Trophoblast cell (in vitro differentiated cells and primary cell): ENCODE data around the gene UNC13A.

Source experiments
- DNase-seq, 2 donors: peaks; one replicate each; pipeline ENCODE4 v3.0.0-alpha.2; 2016
- H2AFZ ChIP-seq: 2 replicates; pipeline ENCODE4 v1.6.1; 2013; ENCODE audit warnings: low read length, moderate library complexity, mild to moderate bottlenecking; ENCODE audit not compliant: insufficient read depth, poor library complexity
- H2AK5ac ChIP-seq: 2 replicates; pipeline ENCODE4 v1.6.1; 2013; ENCODE audit warnings: mild to moderate bottlenecking, low read length
- H2BK120ac ChIP-seq: 2 replicates; pipeline ENCODE4 v1.6.1; 2013; ENCODE audit warnings: low read length, mild to moderate bottlenecking, moderate library complexity; ENCODE audit not compliant: insufficient read depth, poor library complexity
- H2BK12ac ChIP-seq: 2 replicates; pipeline ENCODE4 v1.6.1; 2013; ENCODE audit warnings: mild to moderate bottlenecking, low read length, moderate library complexity
- H2BK5ac ChIP-seq: 2 replicates; pipeline ENCODE4 v1.6.1; 2013; ENCODE audit warnings: low read length, low read depth, moderate library complexity, mild to moderate bottlenecking; ENCODE audit not compliant: poor library complexity
- H3K14ac ChIP-seq: 2 replicates; pipeline ENCODE4 v1.6.1; 2013; ENCODE audit warnings: mild to moderate bottlenecking, low read length
- H3K18ac ChIP-seq: 2 replicates; pipeline ENCODE4 v1.6.1; 2013; ENCODE audit warnings: mild to moderate bottlenecking, low read length
- H3K23ac ChIP-seq: 2 replicates; pipeline ENCODE4 v1.6.1; 2013; ENCODE audit warnings: low read length
- H3K27ac ChIP-seq: 2 replicates; pipeline ENCODE4 v1.5.1; 2013; ENCODE audit warnings: low read depth, mild to moderate bottlenecking, inconsistent platforms, low read length, moderate library complexity
- H3K27me3 ChIP-seq: 2 replicates; pipeline ENCODE4 v1.6.1; 2013; ENCODE audit warnings: inconsistent platforms, mild to moderate bottlenecking, low read length, moderate library complexity; ENCODE audit not compliant: insufficient read depth
- H3K36me3 ChIP-seq, 2 experiments: 1 replicate in 1 of 2; 2 replicates in 1 of 2; pipeline ENCODE4 v1.6.1; 2013; ENCODE audit warnings: low read length in 2 of 2, mild to moderate bottlenecking in 2 of 2, moderate library complexity in 1 of 2; ENCODE audit not compliant: insufficient read depth in 2 of 2, control insufficient read depth in 1 of 2
- H3K4ac ChIP-seq: 2 replicates; pipeline ENCODE4 v1.6.1; 2013; ENCODE audit warnings: low read depth, mild to moderate bottlenecking, low read length, moderate library complexity
- H3K4me1 ChIP-seq, 2 experiments: 1 replicate in 1 of 2; 2 replicates in 1 of 2; pipeline ENCODE4 v1.6.1; 2013; ENCODE audit warnings: low read length in 2 of 2, mild to moderate bottlenecking in 2 of 2, moderate library complexity in 1 of 2; ENCODE audit not compliant: insufficient read depth in 2 of 2, control insufficient read depth in 1 of 2
- H3K4me2 ChIP-seq: 2 replicates; pipeline ENCODE4 v1.6.1; 2013; ENCODE audit warnings: inconsistent platforms, mild to moderate bottlenecking, low read length, moderate library complexity
- H3K4me3 ChIP-seq: 2 replicates; pipeline ENCODE4 v1.5.1; 2013; ENCODE audit warnings: mild to moderate bottlenecking, low read depth, low read length, inconsistent platforms
- H3K79me1 ChIP-seq: one replicate; pipeline ENCODE4 v1.6.1; 2013; ENCODE audit warnings: low read length
- H3K79me2 ChIP-seq: 2 replicates; pipeline ENCODE4 v1.6.1; 2013; ENCODE audit warnings: low read length, mild to moderate bottlenecking; ENCODE audit not compliant: control insufficient read depth, insufficient read depth, poor library complexity
- H3K9ac ChIP-seq: 2 replicates; pipeline ENCODE4 v1.6.1; 2013; ENCODE audit warnings: mild to moderate bottlenecking, low read length
- H3K9me3 ChIP-seq: 2 replicates; pipeline ENCODE4 v1.6.1; 2013; ENCODE audit warnings: low read depth, mild to moderate bottlenecking, control low read depth, inconsistent platforms, low read length; ENCODE audit not compliant: insufficient read depth
- H4K12ac ChIP-seq: 2 replicates; pipeline ENCODE4 v1.6.1; 2013; ENCODE audit warnings: low read depth, mild to moderate bottlenecking, low read length, moderate library complexity
- H4K8ac ChIP-seq: 2 replicates; pipeline ENCODE4 v1.6.1; 2013; ENCODE audit warnings: low read depth, mild to moderate bottlenecking, low read length, moderate library complexity
- H4K91ac ChIP-seq: one replicate; pipeline ENCODE4 v1.6.1; 2013; ENCODE audit warnings: low read depth, mild to moderate bottlenecking, low read length, moderate library complexity
- WGBS: extraction: QIAGEN DNeasy Blood & Tissue Kit; methylation state at CpG from one replicate; pipeline ENCODE4 v1.1.7; 2013; ENCODE audit warnings: missing lambda C conversion rate; ENCODE audit not compliant: insufficient read length, insufficient coverage; ENCODE audit errors: extremely low coverage; 5-methylcytosine and 5-hydroxymethylcytosine counted together

Gene UNC13A

DNA sequence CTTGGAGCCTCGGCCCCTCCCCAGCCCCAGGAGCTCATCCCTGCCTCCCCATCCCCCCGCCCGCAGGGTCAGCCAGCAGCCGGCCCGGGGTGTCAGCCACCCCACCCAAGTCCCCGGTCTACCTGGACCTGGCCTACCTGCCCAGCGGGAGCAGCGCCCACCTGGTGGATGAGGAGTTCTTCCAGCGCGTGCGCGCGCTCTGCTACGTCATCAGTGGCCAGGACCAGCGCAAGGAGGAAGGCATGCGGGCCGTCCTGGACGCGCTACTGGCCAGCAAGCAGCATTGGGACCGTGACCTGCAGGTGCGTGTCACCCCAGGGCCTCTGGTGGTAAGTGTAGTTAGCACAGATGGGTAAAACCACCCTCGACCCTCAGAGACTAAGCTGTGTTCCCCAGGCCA lies 45.0 kb upstream of the UNC13A start:
- Histone ChIP-seq H3K18ac (peak overlapping the region; percentile 29), H3K4me3 (no peak overlapping the region), H4K8ac (no peak overlapping the region), H3K9ac (no peak overlapping the region), H3K4ac (no peak overlapping the region), H3K23ac (no peak overlapping the region), H4K12ac (no peak overlapping the region), H3K79me1 (no peaks in the 10 kb centered on the region), H3K27ac (no peak overlapping the region), H2BK12ac (no peak overlapping the region), H2AK5ac (no peak overlapping the region), H3K14ac (no peak overlapping the region), H2AFZ (no peak overlapping the region), H2BK5ac (no peak overlapping the region), H3K27me3 (no peaks in the 10 kb centered on the region), H3K4me2 (no peak overlapping the region), H4K91ac (no peak overlapping the region), H3K79me2 (no peaks in the 10 kb centered on the region), H3K4me1 (peaks cover 0 to 2% of the 10 kb centered on the region in 2 experiments), H3K9me3 (no peaks in the 10 kb centered on the region), H2BK120ac (no peak overlapping the region), H3K36me3 (peaks cover 53 to 58% of the 10 kb centered on the region in 2 experiments)
- no peak for DNase-seq
- WGBS = no CpG with 5 or more reads among the region's 22 CpGs

DNA sequence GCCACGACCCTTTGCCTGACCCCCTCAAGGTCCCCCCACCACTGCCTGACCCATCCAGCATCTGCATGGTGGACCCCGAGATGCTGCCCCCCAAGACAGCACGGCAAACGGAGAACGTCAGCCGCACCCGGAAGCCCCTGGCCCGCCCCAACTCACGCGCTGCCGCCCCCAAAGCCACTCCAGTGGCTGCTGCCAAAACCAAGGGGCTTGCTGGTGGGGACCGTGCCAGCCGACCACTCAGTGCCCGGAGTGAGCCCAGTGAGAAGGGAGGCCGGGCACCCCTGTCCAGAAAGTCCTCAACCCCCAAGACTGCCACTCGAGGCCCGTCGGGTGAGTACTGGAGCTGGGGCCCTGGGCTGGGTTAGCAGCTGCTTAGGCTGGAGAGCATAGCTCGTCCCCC lies 39.7 kb upstream of the UNC13A start:
- no peaks in the 10 kb centered on the region for H3K27me3 ChIP-seq
- no peak overlapping the region for H2BK12ac ChIP-seq
- H2BK120ac ChIP-seq = no peak overlapping the region
- no peak for DNase-seq
- no peak overlapping the region for H4K12ac ChIP-seq
- H3K79me1 ChIP-seq = no peaks in the 10 kb centered on the region
- H3K27ac ChIP-seq = no peak overlapping the region
- H3K9me3 ChIP-seq = no peaks in the 10 kb centered on the region
- no peak overlapping the region for H3K14ac ChIP-seq
- H4K8ac ChIP-seq = no peak overlapping the region
- no peaks in the 10 kb centered on the region for H3K4me1 ChIP-seq
- H2AK5ac ChIP-seq = no peak overlapping the region
- no peak overlapping the region for H3K23ac ChIP-seq
- no peak overlapping the region for H3K4me3 ChIP-seq
- H3K4me2 ChIP-seq = no peak overlapping the region
- no peaks in the 10 kb centered on the region for H3K79me2 ChIP-seq
- no CpG with 5 or more reads among the region's 19 CpGs for WGBS
- H3K9ac ChIP-seq = no peak overlapping the region
- no peak overlapping the region for H3K4ac ChIP-seq
- no peak overlapping the region for H3K18ac ChIP-seq
- H4K91ac ChIP-seq = no peak overlapping the region
- H2AFZ ChIP-seq = no peak overlapping the region
- H3K36me3 ChIP-seq = peaks cover 71 to 72% of the 10 kb centered on the region in 2 experiments
- H2BK5ac ChIP-seq = no peak overlapping the region

DNA sequence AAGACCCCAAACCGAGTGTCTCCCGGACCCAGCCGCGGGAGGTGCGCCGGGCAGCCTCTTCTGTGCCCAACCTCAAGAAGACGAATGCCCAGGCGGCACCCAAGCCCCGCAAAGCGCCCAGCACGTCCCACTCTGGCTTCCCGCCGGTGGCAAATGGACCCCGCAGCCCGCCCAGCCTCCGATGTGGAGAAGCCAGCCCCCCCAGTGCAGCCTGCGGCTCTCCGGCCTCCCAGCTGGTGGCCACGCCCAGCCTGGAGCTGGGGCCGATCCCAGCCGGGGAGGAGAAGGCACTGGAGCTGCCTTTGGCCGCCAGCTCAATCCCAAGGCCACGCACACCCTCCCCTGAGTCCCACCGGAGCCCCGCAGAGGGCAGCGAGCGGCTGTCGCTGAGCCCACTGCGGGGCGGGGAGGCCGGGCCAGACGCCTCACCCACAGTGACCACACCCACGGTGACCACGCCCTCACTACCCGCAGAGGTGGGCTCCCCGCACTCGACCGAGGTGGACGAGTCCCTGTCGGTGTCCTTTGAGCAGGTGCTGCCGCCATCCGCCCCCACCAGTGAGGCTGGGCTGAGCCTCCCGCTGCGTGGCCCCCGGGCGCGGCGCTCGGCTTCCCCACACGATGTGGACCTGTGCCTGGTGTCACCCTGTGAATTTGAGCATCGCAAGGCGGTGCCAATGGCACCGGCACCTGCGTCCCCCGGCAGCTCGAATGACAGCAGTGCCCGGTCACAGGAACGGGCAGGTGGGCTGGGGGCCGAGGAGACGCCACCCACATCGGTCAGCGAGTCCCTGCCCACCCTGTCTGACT lies 39.0 kb upstream of the UNC13A start:
- H2AFZ ChIP-seq = no peak overlapping the region
- H4K8ac ChIP-seq = no peak overlapping the region
- H2AK5ac ChIP-seq = no peak overlapping the region
- DNase-seq = no peak
- peaks cover 65% of the 10 kb centered on the region in 2 experiments for H3K36me3 ChIP-seq
- no peak overlapping the region for H3K27ac ChIP-seq
- no peak overlapping the region for H2BK5ac ChIP-seq
- no peak overlapping the region for H3K18ac ChIP-seq
- H3K23ac ChIP-seq = no peak overlapping the region
- H2BK120ac ChIP-seq = no peak overlapping the region
- no peak overlapping the region for H4K91ac ChIP-seq
- no peak overlapping the region for H3K14ac ChIP-seq
- no peaks in the 10 kb centered on the region for H3K4me1 ChIP-seq
- no peak overlapping the region for H2BK12ac ChIP-seq
- H3K9ac ChIP-seq = no peak overlapping the region
- H3K79me2 ChIP-seq = no peaks in the 10 kb centered on the region
- no peaks in the 10 kb centered on the region for H3K9me3 ChIP-seq
- no peak overlapping the region for H3K4ac ChIP-seq
- H3K4me3 ChIP-seq = no peak overlapping the region
- no peak overlapping the region for H4K12ac ChIP-seq
- WGBS = no CpG with 5 or more reads among the region's 62 CpGs
- H3K27me3 ChIP-seq = no peaks in the 10 kb centered on the region
- H3K4me2 ChIP-seq = no peak overlapping the region
- H3K79me1 ChIP-seq = no peaks in the 10 kb centered on the region

DNA sequence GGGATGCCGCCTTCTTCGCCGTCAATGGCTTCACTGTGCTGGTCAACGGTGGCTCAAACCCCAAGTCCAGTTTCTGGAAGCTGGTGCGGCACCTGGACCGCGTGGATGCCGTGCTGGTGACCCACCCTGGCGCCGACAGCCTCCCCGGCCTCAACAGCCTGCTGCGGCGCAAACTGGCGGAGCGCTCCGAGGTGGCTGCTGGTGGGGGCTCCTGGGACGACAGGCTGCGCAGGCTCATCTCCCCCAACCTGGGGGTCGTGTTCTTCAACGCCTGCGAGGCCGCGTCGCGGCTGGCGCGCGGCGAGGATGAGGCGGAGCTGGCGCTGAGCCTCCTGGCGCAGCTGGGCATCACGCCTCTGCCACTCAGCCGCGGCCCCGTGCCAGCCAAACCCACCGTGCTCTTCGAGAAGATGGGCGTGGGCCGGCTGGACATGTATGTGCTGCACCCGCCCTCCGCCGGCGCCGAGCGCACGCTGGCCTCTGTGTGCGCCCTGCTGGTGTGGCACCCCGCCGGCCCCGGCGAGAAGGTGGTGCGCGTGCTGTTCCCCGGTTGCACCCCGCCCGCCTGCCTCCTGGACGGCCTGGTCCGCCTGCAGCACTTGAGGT lies 38.1 kb upstream of the UNC13A start:
- Histone ChIP-seq H3K27me3 (no peaks in the 10 kb centered on the region), H3K4ac (no peak overlapping the region), H3K9me3 (no peaks in the 10 kb centered on the region), H3K79me2 (no peaks in the 10 kb centered on the region), H3K18ac (no peak overlapping the region), H3K14ac (no peak overlapping the region), H4K12ac (no peak overlapping the region), H2BK5ac (no peak overlapping the region), H2AK5ac (no peak overlapping the region), H3K27ac (no peak overlapping the region), H3K79me1 (no peaks in the 10 kb centered on the region), H4K8ac (no peak overlapping the region), H3K4me1 (no peaks in the 10 kb centered on the region), H3K9ac (no peak overlapping the region), H2BK120ac (no peak overlapping the region), H2BK12ac (no peak overlapping the region), H4K91ac (no peak overlapping the region), H2AFZ (no peak overlapping the region), H3K4me3 (no peak overlapping the region), H3K36me3 (peaks cover 68% of the 10 kb centered on the region in 2 experiments), H3K4me2 (no peak overlapping the region), H3K23ac (no peak overlapping the region)
- no peak for DNase-seq
- no CpG with 5 or more reads among the region's 59 CpGs for WGBS
